Activated naive CD4-positive, alpha-beta T cell treated with anti-CD3 and anti-CD28 coated beads, Interleukin-2, amount 50 U/mL, for 24 hours (primary cell): ENCODE measurements around the gene SLC2A5.

ENCODE experiments used
- H3K27ac Mint-ChIP-seq: one replicate; pipeline ENCODE4 v1.8.0; 2021; ENCODE audit warnings: mild to moderate bottlenecking, mixed read lengths
- H3K27me3 Mint-ChIP-seq: one replicate; pipeline ENCODE4 v1.8.0; 2021; ENCODE audit warnings: mixed read lengths
- H3K36me3 Mint-ChIP-seq: one replicate; pipeline ENCODE4 v1.8.0; 2021; ENCODE audit warnings: mixed read lengths
- H3K4me1 Mint-ChIP-seq: one replicate; pipeline ENCODE4 v1.8.0; 2021; ENCODE audit warnings: mixed read lengths
- H3K4me3 Mint-ChIP-seq: one replicate; pipeline ENCODE4 v1.8.0; 2021; ENCODE audit warnings: mild to moderate bottlenecking, mixed read lengths
- H3K9me3 Mint-ChIP-seq: one replicate; pipeline ENCODE4 v1.8.0; 2021; ENCODE audit warnings: mixed read lengths

The SLC2A5 gene

DNA sequence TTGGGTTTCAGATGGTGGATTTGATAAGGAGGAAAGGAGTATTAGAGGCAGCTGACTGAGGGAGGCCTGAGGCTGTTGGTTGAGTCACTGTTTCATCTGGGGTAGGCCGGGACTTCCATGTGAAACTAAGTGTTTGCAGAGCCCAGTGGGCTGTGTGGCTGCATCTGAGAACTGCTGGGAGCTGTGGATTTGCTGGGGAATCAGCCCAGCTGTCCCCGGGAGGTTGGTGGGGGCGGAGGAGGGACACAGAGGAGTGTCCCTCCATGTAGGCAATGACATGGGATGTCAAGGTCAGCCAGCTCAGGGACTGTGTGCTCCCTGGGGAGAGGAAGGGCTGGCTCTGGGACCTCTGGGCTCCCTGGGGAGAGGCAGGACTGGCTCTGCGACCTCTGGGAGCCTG, 79.6 kb downstream of the SLC2A5 start:
- Mint-ChIP-seq H3K27me3 (no peaks in the 10 kb centered on the region), H3K4me1 (peaks cover 32% of the 10 kb centered on the region), H3K4me3 (no peak overlapping the region), H3K36me3 (no peaks in the 10 kb centered on the region), H3K27ac (no peak overlapping the region), H3K9me3 (no peaks in the 10 kb centered on the region)

DNA sequence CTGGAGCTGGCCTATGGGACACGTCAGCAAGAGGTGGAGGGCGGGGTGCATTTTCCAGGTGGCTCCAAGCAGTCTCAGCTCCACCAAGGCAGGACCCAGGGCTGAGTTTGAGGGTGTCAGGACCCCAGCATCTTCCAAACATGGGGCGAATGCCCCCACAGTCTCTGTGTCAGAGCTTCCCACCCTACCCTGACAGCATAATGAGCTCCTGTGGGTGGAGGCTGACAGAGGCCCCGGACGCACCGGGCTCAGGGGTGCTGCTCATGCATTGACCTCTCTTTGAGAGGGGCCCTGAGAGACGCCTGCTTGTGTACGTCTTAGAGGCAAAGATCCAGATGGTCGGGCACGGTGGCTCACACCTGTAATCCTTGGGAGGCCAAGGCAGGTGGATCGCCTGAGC, 80.4 kb downstream of the SLC2A5 start:
- Mint-ChIP-seq H3K27ac (no peak overlapping the region), H3K36me3 (no peaks in the 10 kb centered on the region), H3K4me3 (no peak overlapping the region), H3K4me1 (peaks cover 36% of the 10 kb centered on the region), H3K9me3 (no peaks in the 10 kb centered on the region), H3K27me3 (no peaks in the 10 kb centered on the region)

DNA sequence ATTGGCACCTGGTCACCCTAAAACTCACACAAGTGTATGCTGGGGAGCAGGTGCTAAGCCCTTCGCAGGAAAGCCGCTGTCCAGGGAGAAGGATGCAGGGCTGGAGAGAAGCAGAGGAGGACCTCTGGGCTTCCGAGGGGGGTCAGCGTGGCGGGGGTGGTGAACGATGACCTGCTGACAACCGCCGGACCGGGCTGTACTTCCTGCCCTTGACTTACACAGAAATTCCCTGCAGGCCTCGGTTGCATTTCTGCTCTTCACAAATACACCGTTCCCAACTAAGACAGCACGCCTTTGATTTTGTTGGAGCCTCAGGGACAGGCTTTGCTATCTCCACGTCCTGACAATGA, 80.8 kb downstream of the SLC2A5 start:
- H3K4me3 Mint-ChIP-seq = no peak overlapping the region
- H3K36me3 Mint-ChIP-seq = no peaks in the 10 kb centered on the region
- H3K27ac Mint-ChIP-seq = no peak overlapping the region
- peaks cover 41% of the 10 kb centered on the region for H3K4me1 Mint-ChIP-seq
- H3K27me3 Mint-ChIP-seq = no peaks in the 10 kb centered on the region
- H3K9me3 Mint-ChIP-seq = no peaks in the 10 kb centered on the region

DNA sequence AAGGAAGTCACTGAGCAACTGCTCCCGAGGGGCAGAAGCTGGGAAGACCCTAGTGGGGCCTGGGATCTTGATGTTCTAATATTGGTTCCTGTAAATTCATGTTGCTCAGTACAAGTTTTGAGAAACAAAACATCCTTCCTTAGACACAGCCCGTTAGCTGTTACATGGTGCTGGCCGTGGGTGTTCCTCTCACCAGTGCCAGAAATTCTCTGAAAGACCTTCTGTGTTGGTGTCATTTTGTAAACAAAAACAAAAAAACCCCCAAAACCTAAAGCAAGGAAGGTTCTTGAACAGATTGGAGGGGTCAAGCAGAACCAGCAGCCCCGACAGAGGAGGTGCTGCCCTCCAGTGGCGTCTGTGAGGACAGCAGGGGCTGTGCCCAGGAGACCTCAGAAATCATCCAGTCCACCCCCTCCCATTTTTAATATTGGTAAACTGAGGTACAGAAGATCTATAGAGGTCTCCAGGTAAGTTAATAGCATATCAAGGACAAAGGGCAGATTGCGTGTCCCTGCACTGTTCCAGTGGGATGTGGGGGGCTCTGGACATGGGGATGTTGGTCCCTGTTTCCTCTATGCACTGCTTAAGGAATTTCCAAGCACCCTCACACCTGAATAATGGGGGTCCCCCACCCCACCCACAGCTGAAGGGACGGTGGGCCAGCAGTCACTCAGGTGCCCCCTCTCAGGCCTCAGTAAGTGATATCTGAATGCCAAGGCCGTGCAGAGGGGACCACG, 81.4 kb downstream of the SLC2A5 start:
- Mint-ChIP-seq H3K9me3 (no peaks in the 10 kb centered on the region), H3K4me1 (peaks cover 45% of the 10 kb centered on the region), H3K36me3 (no peaks in the 10 kb centered on the region), H3K27ac (peak overlapping the region; percentile 81), H3K4me3 (peak overlapping the region; percentile 55), H3K27me3 (no peaks in the 10 kb centered on the region)

DNA sequence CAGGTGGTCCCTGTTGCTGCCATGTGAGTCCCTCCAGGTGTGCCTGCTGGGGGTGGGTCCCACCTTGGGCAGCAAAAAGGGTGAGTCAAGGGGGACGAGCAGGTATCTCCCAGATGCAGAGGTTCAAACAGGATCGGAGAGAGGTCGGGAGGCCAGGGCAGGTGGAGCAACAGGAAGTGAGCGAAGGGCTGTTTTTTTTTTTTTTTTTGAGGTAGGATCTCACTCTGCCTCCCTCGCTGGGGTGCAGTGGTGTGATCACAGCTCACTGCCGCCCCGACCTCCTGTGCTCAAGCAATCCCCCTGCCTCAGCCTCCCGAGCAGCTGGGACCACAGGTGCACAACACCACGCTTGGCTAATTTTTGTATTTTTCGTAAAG, 82.6 kb downstream of the SLC2A5 start:
- Mint-ChIP-seq H3K4me1 (peaks cover 49% of the 10 kb centered on the region), H3K4me3 (peak overlapping the region; percentile 73), H3K27me3 (no peaks in the 10 kb centered on the region), H3K36me3 (no peaks in the 10 kb centered on the region), H3K9me3 (no peaks in the 10 kb centered on the region), H3K27ac (peak overlapping the region; percentile 83)

DNA sequence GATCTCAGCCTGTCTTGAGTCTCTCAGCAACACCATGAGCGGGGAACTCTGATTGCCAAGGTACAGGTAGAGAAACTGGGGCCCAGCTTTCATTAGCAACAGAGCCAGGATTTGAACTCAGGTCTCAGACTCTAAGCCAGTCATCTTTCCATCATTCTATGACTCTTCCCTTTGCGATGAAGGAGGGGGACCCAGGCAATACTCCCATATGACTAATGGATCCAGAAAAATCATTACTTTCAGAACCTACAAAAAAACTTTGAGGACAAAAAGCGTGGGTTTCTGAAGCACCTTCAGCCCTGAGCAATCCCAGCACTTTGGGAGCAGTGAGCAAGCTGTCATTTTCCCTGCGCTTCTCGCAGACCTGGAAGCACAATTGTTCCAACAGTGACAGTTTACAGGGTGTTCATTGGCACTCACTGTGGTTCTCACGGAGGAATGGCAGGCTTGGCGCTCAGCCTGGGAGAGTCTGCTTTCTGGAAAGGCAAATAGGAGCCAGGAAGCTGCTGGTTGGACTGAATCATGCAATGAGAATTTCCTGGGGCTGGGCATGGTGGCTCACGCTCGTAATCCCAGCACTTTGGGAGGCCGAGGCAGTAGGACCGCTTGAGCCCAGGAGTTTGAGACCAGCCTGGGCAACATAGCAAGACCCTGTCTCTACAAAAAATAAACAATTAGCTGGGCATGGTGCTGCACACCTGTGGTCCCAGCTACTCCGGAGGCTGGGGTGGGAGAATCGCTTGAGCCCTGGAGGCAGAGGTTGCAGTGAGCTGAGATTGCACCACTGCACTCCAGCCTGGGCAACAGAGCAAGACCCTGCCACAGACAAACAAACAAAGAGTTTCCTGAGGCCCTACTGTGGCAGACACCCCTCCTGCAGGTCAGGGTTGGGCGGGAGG, 83.3 kb downstream of the SLC2A5 start:
- peak overlapping the region; percentile 83 for H3K27ac Mint-ChIP-seq
- no peaks in the 10 kb centered on the region for H3K9me3 Mint-ChIP-seq
- peak overlapping the region; percentile 73 for H3K4me3 Mint-ChIP-seq
- peaks cover 49% of the 10 kb centered on the region for H3K4me1 Mint-ChIP-seq
- H3K36me3 Mint-ChIP-seq = no peaks in the 10 kb centered on the region
- H3K27me3 Mint-ChIP-seq = no peaks in the 10 kb centered on the region
